Mesendoderm (in vitro differentiated cells): Measurements from ENCODE around the gene PTPRA.

Source experiments
- DNase-seq: peaks from one replicate; pipeline ENCODE4 v3.0.0; 2013
- H2AK5ac ChIP-seq: 2 replicates; pipeline ENCODE4 v1.6.1; 2013; ENCODE audit warnings: low read length, inconsistent platforms
- H2BK120ac ChIP-seq: 2 replicates; pipeline ENCODE4 v1.6.1; 2013; ENCODE audit warnings: low read depth, mild to moderate bottlenecking, low read length, moderate library complexity, mixed read lengths
- H2BK15ac ChIP-seq: replicated peaks from 2 replicates; pipeline ENCODE4 v1.6.1; 2013; ENCODE audit warnings: low read depth, mild to moderate bottlenecking, moderate library complexity
- H2BK5ac ChIP-seq: 2 replicates; pipeline ENCODE4 v1.6.1; 2013; ENCODE audit warnings: low read length, inconsistent platforms
- H3K18ac ChIP-seq: 2 replicates; pipeline ENCODE4 v1.6.1; 2013; ENCODE audit warnings: mild to moderate bottlenecking, low read length, mixed read lengths
- H3K23ac ChIP-seq: one replicate; pipeline ENCODE4 v1.6.1; 2013; ENCODE audit warnings: low read length
- H3K27ac ChIP-seq: 2 replicates; pipeline ENCODE4 v1.5.1; 2013; ENCODE audit warnings: low read depth, mild to moderate bottlenecking, inconsistent platforms, low read length, moderate library complexity
- H3K27me3 ChIP-seq: 2 replicates; pipeline ENCODE4 v1.6.1; 2013; ENCODE audit warnings: low read length, control low read depth, mild to moderate bottlenecking, inconsistent platforms; ENCODE audit not compliant: insufficient read depth, poor library complexity
- H3K36me3 ChIP-seq: 2 replicates; pipeline ENCODE4 v1.6.1; 2013; ENCODE audit warnings: low read length, inconsistent platforms; ENCODE audit not compliant: control insufficient read depth, insufficient read depth
- H3K4ac ChIP-seq: one replicate; pipeline ENCODE4 v1.6.1; 2013; ENCODE audit warnings: low read depth, mild to moderate bottlenecking, low read length, moderate library complexity
- H3K4me1 ChIP-seq: 2 replicates; pipeline ENCODE4 v1.6.1; 2013; ENCODE audit warnings: low read depth, low read length, inconsistent platforms; ENCODE audit not compliant: control insufficient read depth
- H3K4me2 ChIP-seq: 2 replicates; pipeline ENCODE4 v1.6.1; 2013; ENCODE audit warnings: low read length
- H3K4me3 ChIP-seq: 2 replicates; pipeline ENCODE4 v1.5.1; 2013; ENCODE audit warnings: mild to moderate bottlenecking, low read length
- H3K56ac ChIP-seq: one replicate; pipeline ENCODE4 v1.6.1; 2013; ENCODE audit warnings: low read length
- H3K79me1 ChIP-seq: 2 replicates; pipeline ENCODE4 v1.6.1; 2013; ENCODE audit warnings: low read length, inconsistent platforms
- H3K79me2 ChIP-seq: 2 replicates; pipeline ENCODE4 v1.6.1; 2013; ENCODE audit warnings: mild to moderate bottlenecking, low read length; ENCODE audit not compliant: control insufficient read depth, insufficient read depth
- H3K9ac ChIP-seq: 2 replicates; pipeline ENCODE4 v1.6.1; 2013; ENCODE audit warnings: low read length, inconsistent platforms
- H4K5ac ChIP-seq: one replicate; pipeline ENCODE4 v1.6.1; 2013; ENCODE audit warnings: low read length
- H4K8ac ChIP-seq: one replicate; pipeline ENCODE4 v1.6.1; 2013; ENCODE audit warnings: low read depth, mild to moderate bottlenecking, control low read depth, low read length, moderate library complexity
- WGBS: extraction: QIAGEN DNeasy Blood & Tissue Kit; methylation state at CpG from one replicate; pipeline ENCODE4 v1.1.7; 2013; ENCODE audit warnings: low lambda C conversion rate, missing lambda C conversion rate; ENCODE audit not compliant: insufficient coverage; ENCODE audit errors: extremely low coverage; 5-methylcytosine and 5-hydroxymethylcytosine counted together

PTPRA gene

GRCh38 chr20:2887715-2888114 is 14.4 kb downstream of the PTPRA start:
- no peak overlapping the region for H3K9ac ChIP-seq
- H3K27me3 ChIP-seq: no peaks in the 10 kb centered on the region

GRCh38 chr20:2888224-2888955 is 15.1 kb downstream of the PTPRA start:
- DNase-seq: no peak
- no peak overlapping the region for H3K27ac ChIP-seq
- H3K18ac ChIP-seq: no peak overlapping the region
- H3K4me3 ChIP-seq: no peak overlapping the region
- H2BK15ac ChIP-seq: no peak overlapping the region
- no peak overlapping the region for H4K8ac ChIP-seq
- H3K27me3 ChIP-seq: no peaks in the 10 kb centered on the region
- H2BK5ac ChIP-seq: no peak overlapping the region
- H3K79me2 ChIP-seq: peaks cover 18% of the 10 kb centered on the region
- no peak overlapping the region for H2AK5ac ChIP-seq
- no peaks in the 10 kb centered on the region for H3K36me3 ChIP-seq
- no peak overlapping the region for H4K5ac ChIP-seq
- WGBS: no CpG with 5 or more reads among the region's 4 CpGs
- no peak overlapping the region for H3K23ac ChIP-seq
- H3K4me1 ChIP-seq: no peaks in the 10 kb centered on the region
- H3K56ac ChIP-seq: no peak overlapping the region
- H3K79me1 ChIP-seq: peaks cover 8% of the 10 kb centered on the region
- H3K4ac ChIP-seq: no peak overlapping the region
- no peak overlapping the region for H3K4me2 ChIP-seq
- H2BK120ac ChIP-seq: no peak overlapping the region
- H3K9ac ChIP-seq: no peak overlapping the region

More at GRCh38 chr20:2887715-2888114, 14.4 kb downstream of the PTPRA start:
- H3K36me3 ChIP-seq: no peaks in the 10 kb centered on the region
- H3K56ac ChIP-seq: no peak overlapping the region
- H4K8ac ChIP-seq: no peak overlapping the region
- no peak overlapping the region for H2BK5ac ChIP-seq
- peaks cover 16% of the 10 kb centered on the region for H3K79me2 ChIP-seq
- peaks cover 8% of the 10 kb centered on the region for H3K79me1 ChIP-seq
- no peak overlapping the region for H3K4me2 ChIP-seq
- no peak overlapping the region for H4K5ac ChIP-seq
- no peak overlapping the region for H2AK5ac ChIP-seq
- DNase-seq: no peak
- H3K18ac ChIP-seq: no peak overlapping the region
- no peak overlapping the region for H2BK15ac ChIP-seq
- H3K4me1 ChIP-seq: no peaks in the 10 kb centered on the region
- no peak overlapping the region for H3K4ac ChIP-seq
- no peak overlapping the region for H3K27ac ChIP-seq
- no peak overlapping the region for H3K4me3 ChIP-seq
- H2BK120ac ChIP-seq: no peak overlapping the region
- H3K23ac ChIP-seq: no peak overlapping the region
- no CpG with 5 or more reads among the region's 3 CpGs for WGBS

- no CpG with 5 or more reads among the region's 1 CpG for WGBS
Observed at GRCh38 chr20:2889209-2889608, 15.9 kb downstream of the PTPRA start.

GRCh38 chr20:2889797-2890196 is 16.5 kb downstream of the PTPRA start:
- Histone ChIP-seq H2BK15ac (no peak overlapping the region), H2BK120ac (no peak overlapping the region), H3K4me1 (no peaks in the 10 kb centered on the region), H3K79me1 (peaks cover 11% of the 10 kb centered on the region), H3K79me2 (peaks cover 22% of the 10 kb centered on the region), H3K56ac (no peak overlapping the region), H3K9ac (no peak overlapping the region), H3K27ac (no peak overlapping the region), H3K4me3 (no peak overlapping the region), H3K4me2 (no peak overlapping the region), H3K4ac (no peak overlapping the region), H4K8ac (no peak overlapping the region), H4K5ac (no peak overlapping the region), H3K36me3 (no peaks in the 10 kb centered on the region), H3K23ac (no peak overlapping the region), H2BK5ac (no peak overlapping the region), H3K27me3 (no peaks in the 10 kb centered on the region), H3K18ac (no peak overlapping the region), H2AK5ac (no peak overlapping the region)
- WGBS: no CpG with 5 or more reads among the region's 3 CpGs
- DNase-seq: no peak

More at GRCh38 chr20:2889209-2889608, 15.9 kb downstream of the PTPRA start:
- Histone ChIP-seq H3K4me2 (no peak overlapping the region), H3K79me1 (peaks cover 9% of the 10 kb centered on the region), H3K27ac (no peak overlapping the region), H3K4me1 (no peaks in the 10 kb centered on the region), H3K79me2 (peaks cover 19% of the 10 kb centered on the region), H3K23ac (no peak overlapping the region), H2BK120ac (no peak overlapping the region), H4K5ac (no peak overlapping the region), H3K9ac (no peak overlapping the region), H3K36me3 (no peaks in the 10 kb centered on the region), H2BK5ac (no peak overlapping the region), H2BK15ac (no peak overlapping the region), H3K56ac (no peak overlapping the region), H3K4me3 (no peak overlapping the region), H3K4ac (no peak overlapping the region), H4K8ac (no peak overlapping the region), H2AK5ac (no peak overlapping the region), H3K18ac (no peak overlapping the region), H3K27me3 (no peaks in the 10 kb centered on the region)
- DNase-seq: no peak

GRCh38 chr20:2890742-2891141 is 17.5 kb downstream of the PTPRA start:
- H2BK120ac ChIP-seq: no peak overlapping the region
- no CpG with 5 or more reads among the region's 2 CpGs for WGBS
- no peak overlapping the region for H3K56ac ChIP-seq
- H2BK5ac ChIP-seq: no peak overlapping the region
- H3K27me3 ChIP-seq: no peaks in the 10 kb centered on the region
- peaks cover 22% of the 10 kb centered on the region for H3K79me2 ChIP-seq
- H3K4ac ChIP-seq: no peak overlapping the region
- no peak overlapping the region for H4K5ac ChIP-seq
- H2AK5ac ChIP-seq: no peak overlapping the region
- peaks cover 11% of the 10 kb centered on the region for H3K79me1 ChIP-seq
- no peak overlapping the region for H3K27ac ChIP-seq
- no peak overlapping the region for H3K4me2 ChIP-seq
- no peaks in the 10 kb centered on the region for H3K36me3 ChIP-seq
- no peak overlapping the region for H3K18ac ChIP-seq
- no peak overlapping the region for H3K4me3 ChIP-seq
- no peak overlapping the region for H4K8ac ChIP-seq
- no peak overlapping the region for H2BK15ac ChIP-seq
- H3K4me1 ChIP-seq: no peaks in the 10 kb centered on the region
- no peak overlapping the region for H3K9ac ChIP-seq
- no peak overlapping the region for H3K23ac ChIP-seq
- no peak for DNase-seq

GRCh38 chr20:2891343-2891742 is 18.1 kb downstream of the PTPRA start:
- Histone ChIP-seq H3K27ac (no peak overlapping the region), H3K79me2 (peaks cover 22% of the 10 kb centered on the region), H2AK5ac (no peak overlapping the region), H3K56ac (no peak overlapping the region), H2BK15ac (no peak overlapping the region), H3K4me2 (no peak overlapping the region), H4K8ac (no peak overlapping the region), H3K79me1 (peaks cover 11% of the 10 kb centered on the region), H2BK5ac (no peak overlapping the region), H3K9ac (no peak overlapping the region), H3K4me3 (no peak overlapping the region), H3K27me3 (no peaks in the 10 kb centered on the region), H3K4ac (no peak overlapping the region), H2BK120ac (no peak overlapping the region), H4K5ac (no peak overlapping the region), H3K23ac (no peak overlapping the region), H3K18ac (no peak overlapping the region), H3K36me3 (no peaks in the 10 kb centered on the region), H3K4me1 (no peaks in the 10 kb centered on the region)
- no CpG with 5 or more reads among the region's 2 CpGs for WGBS
- no peak for DNase-seq
